Stimulated activated CD4-positive, alpha-beta T cell treated with anti-CD3 and anti-CD28 coated beads, Interleukin-4, amount 100 ng/mL, for 4 hours (primary cell): ENCODE results near the gene DIP2B.

Experiments
- DNase-seq, 2 experiments: peaks; one replicate each; pipeline ENCODE4 v3.0.0-alpha.2; 2020

The DIP2B gene

DNA sequence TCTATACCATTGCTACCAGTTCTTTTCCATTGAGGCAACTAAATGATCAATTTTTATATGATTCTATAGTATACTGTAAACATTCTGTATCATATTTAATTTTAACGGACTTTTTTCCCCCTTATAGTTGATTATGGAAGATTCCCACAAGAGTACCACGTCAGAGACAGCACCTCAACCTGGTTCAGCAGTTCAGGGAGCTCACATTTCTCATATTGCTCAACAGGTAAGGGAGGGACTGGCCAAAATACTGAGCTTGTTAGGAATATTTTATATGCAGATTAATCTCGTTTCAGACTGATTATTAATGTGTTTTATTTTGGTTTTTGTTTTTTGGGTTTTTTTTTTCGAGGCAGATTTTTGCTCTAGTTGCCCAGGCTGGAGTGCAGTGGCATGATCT, 275.2 kb downstream of the DIP2B start:
- DNase-seq = no peak

- no peak for DNase-seq
These were observed 279.7 kb downstream of the DIP2B start for GRCh38 chr12:50784501-50784900.

DNA sequence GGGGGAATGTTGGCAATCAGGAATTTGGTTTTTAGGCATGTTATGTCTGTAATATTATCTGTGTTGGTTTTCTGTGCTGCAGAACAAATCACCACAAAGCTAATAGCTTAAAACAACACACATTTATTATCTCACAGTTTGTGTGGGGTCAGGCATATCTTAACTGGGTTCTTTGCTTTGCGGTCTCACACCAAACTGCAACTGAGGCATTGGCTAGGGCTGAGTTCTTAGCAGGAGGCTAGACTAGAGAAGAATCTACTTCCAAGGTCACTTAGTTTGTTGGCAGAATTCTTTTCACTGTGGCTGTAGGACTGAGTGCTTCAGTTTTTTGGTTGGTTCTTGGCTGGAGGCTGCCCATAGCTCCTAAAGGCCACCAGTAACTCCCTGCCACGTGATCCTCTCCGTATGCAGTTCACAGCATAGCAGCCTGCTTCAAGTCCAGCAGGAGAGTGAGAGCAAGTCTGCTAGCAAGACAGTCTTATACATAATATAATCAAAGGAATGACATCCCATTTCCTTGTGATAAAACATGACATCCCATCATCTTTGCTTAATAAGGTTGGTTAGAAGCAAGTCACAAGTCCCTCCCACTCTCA, 280.7 kb downstream of the DIP2B start:
- no peak for DNase-seq

GRCh38 chr12:50786498-50787231, 281.9 kb downstream of the DIP2B start:
- no peak for DNase-seq

GRCh38 chr12:50787618-50788017, 282.8 kb downstream of the DIP2B start:
- no peak for DNase-seq

DNA sequence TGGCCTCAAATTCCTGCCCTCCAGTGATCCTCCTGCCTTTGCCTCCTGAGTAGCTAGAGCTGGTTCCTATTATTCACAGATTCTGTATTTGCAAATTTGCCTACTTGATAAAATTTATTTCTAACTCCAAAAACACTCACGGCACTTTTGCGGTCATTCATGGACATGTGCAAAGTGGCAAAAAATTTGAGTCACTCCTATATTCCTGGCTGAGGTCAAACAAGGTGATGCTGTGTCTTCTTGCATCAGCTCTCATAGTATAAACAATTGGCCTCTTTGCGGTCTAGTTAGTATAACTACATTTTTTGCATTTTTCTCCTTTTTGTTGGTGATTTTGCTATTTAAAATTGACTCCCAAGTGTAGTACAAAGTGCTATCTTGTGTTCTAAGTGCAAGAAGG, 283.8 kb downstream of the DIP2B start:
- no peak for DNase-seq

- DNase-seq = no peak
These were observed 285.3 kb downstream of the DIP2B start for GRCh38 chr12:50790081-50790480.
